H1 (cell line): ENCODE results near the gene CYP1A1. TPM values are rescaled to one million over a fixed set of nuclear protein-coding genes. Genes with fewer than 3 reads are reported as not detected.

Source experiments
- CTCF ChIA-PET: fragments of 300-600 bp; sonication (Branson Sonifier 250); formaldehyde crosslinking; loops from one replicate; lab custom pipeline; 2021; ENCODE audit not compliant: partially characterized antibody; lab: Charles Lee
- POLR2A ChIA-PET: fragments of 300-600 bp; sonication (Branson Sonifier 250); formaldehyde crosslinking; loops from one replicate; lab custom pipeline; 2021; ENCODE audit warnings: inconsistent platforms; ENCODE audit not compliant: partially characterized antibody; lab: Charles Lee
- DNase-seq, 2 experiments: peaks; one replicate each; pipeline versions ENCODE4 v3.0.0 to v3.0.0-alpha.2; 2010 to 2022; ENCODE audit warnings: low spot score in 2 of 2, low read depth in 1 of 2, mixed read lengths in 1 of 2
- FAIRE-seq: peaks from 2 replicates; lab custom pipeline; 2011; peaks lifted over from hg19 to GRCh38; lab: Jason Lieb, UNC
- H2AFZ ChIP-seq: 2 replicates; pipeline ENCODE4 v1.8.1; 2012; ENCODE audit warnings: low read length, inconsistent platforms
- H2AK5ac ChIP-seq: 2 replicates; pipeline ENCODE4 v1.6.1; 2013; ENCODE audit warnings: low read depth, low read length
- H2BK120ac ChIP-seq: replicated peaks from 2 replicates; pipeline ENCODE3; 2013; ENCODE audit warnings: low read depth, low read length, inconsistent platforms
- H2BK12ac ChIP-seq: 2 replicates; pipeline ENCODE4 v1.6.1; 2013; ENCODE audit warnings: low read depth, low read length
- H2BK15ac ChIP-seq: 2 replicates; pipeline ENCODE4 v1.6.1; 2013; ENCODE audit warnings: low read length
- H2BK20ac ChIP-seq: 2 replicates; pipeline ENCODE4 v1.6.1; 2013; ENCODE audit warnings: low read length
- H2BK5ac ChIP-seq: 2 replicates; pipeline ENCODE4 v1.6.1; 2013; ENCODE audit warnings: low read depth, low read length
- H3K14ac ChIP-seq: 2 replicates; pipeline ENCODE4 v1.6.1; 2013; ENCODE audit warnings: inconsistent platforms; ENCODE audit not compliant: insufficient read length
- H3K18ac ChIP-seq: 2 replicates; pipeline ENCODE4 v1.6.1; 2013; ENCODE audit warnings: low read length; ENCODE audit errors: extremely low read depth
- H3K23ac ChIP-seq: 2 replicates; pipeline ENCODE4 v1.6.1; 2013; ENCODE audit warnings: inconsistent platforms; ENCODE audit not compliant: insufficient read length
- H3K23me2 ChIP-seq: 2 replicates; pipeline ENCODE4 v1.6.1; 2013; ENCODE audit warnings: low read depth, low read length
- H3K27ac ChIP-seq: 2 replicates; pipeline ENCODE4 v1.6.1; 2011; ENCODE audit warnings: low read depth, low read length, inconsistent platforms
- H3K27me3 ChIP-seq, 4 experiments: replicated peaks in 1 of 4; 1 replicate in 1 of 4; 2 replicates in 3 of 4; pipeline versions ENCODE4 v1.6.1 to v1.8.1; 2011 to 2013; ENCODE audit warnings: low read length in 3 of 4, mild to moderate bottlenecking in 3 of 4, inconsistent platforms in 2 of 4, mixed read lengths in 2 of 4, moderate library complexity in 1 of 4; ENCODE audit not compliant: control insufficient read depth in 3 of 4, insufficient read depth in 3 of 4; ENCODE audit errors: extremely low read depth in 1 of 4
- H3K36me3 ChIP-seq, 4 experiments: 2 replicates each; pipeline versions ENCODE4 v1.6.1 to v1.8.1; 2011 to 2013; ENCODE audit warnings: mild to moderate bottlenecking in 4 of 4, low read length in 3 of 4, moderate library complexity in 2 of 4, control low read depth in 1 of 4, inconsistent platforms in 1 of 4; ENCODE audit not compliant: insufficient read depth in 4 of 4, control insufficient read depth in 2 of 4
- H3K4ac ChIP-seq: replicated peaks from 2 replicates; pipeline ENCODE3; 2013; ENCODE audit warnings: low read length, low read depth, mixed read lengths, inconsistent platforms; ENCODE audit not compliant: insufficient read length
- H3K4me1 ChIP-seq, 4 experiments: replicated peaks in 1 of 4; 1 replicate in 1 of 4; 2 replicates in 3 of 4; pipeline versions ENCODE4 v1.6.1 to v1.8.1; 2011 to 2013; ENCODE audit warnings: low read length in 3 of 4, inconsistent platforms in 2 of 4, mixed read lengths in 1 of 4; ENCODE audit not compliant: insufficient read depth in 4 of 4, control insufficient read depth in 3 of 4
- H3K4me2 ChIP-seq, 2 experiments: 2 replicates each; pipeline versions ENCODE4 v1.6.1 to v1.8.1; 2011 to 2013; ENCODE audit warnings: low read depth in 2 of 2, low read length in 2 of 2, control low read depth in 1 of 2, inconsistent platforms in 1 of 2, mild to moderate bottlenecking in 1 of 2; ENCODE audit not compliant: insufficient read depth in 1 of 2
- H3K4me3 ChIP-seq, 4 experiments: fragments of 200-600, 300-600 bp in 1 of 4; sonication (generic), shearing (Covaris generic), sonication (Bioruptor Twin) in 1 of 4; 2 replicates each; pipeline versions ENCODE4 v1.5.1 to v1.8.1; 2011 to 2016; ENCODE audit warnings: low read length in 4 of 4, low read depth in 3 of 4, control low read depth in 2 of 4, inconsistent platforms in 2 of 4, mild to moderate bottlenecking in 2 of 4, mixed read lengths in 1 of 4, moderate library complexity in 1 of 4; ENCODE audit not compliant: insufficient read depth in 2 of 4; ENCODE audit errors: extremely low read depth in 1 of 4
- H3K56ac ChIP-seq: replicated peaks from 2 replicates; pipeline ENCODE3; 2013; ENCODE audit warnings: low read depth, mild to moderate bottlenecking, mixed read lengths, low read length, inconsistent platforms; ENCODE audit not compliant: insufficient read length
- H3K79me1 ChIP-seq: 2 replicates; pipeline ENCODE4 v1.6.1; 2013; ENCODE audit warnings: low read depth, low read length, control low read depth
- H3K79me2 ChIP-seq, 2 experiments: 2 replicates each; pipeline versions ENCODE4 v1.6.1 to v1.8.1; 2012 to 2013; ENCODE audit warnings: low read length in 2 of 2, mild to moderate bottlenecking in 2 of 2, inconsistent platforms in 1 of 2; ENCODE audit not compliant: insufficient read depth in 2 of 2, control insufficient read depth in 1 of 2
- H3K9ac ChIP-seq, 4 experiments: replicated peaks in 1 of 4; 1 replicate in 1 of 4; 2 replicates in 3 of 4; pipeline versions ENCODE4 v1.6.1 to v1.8.1; 2011 to 2013; ENCODE audit warnings: low read depth in 3 of 4, low read length in 3 of 4, control low read depth in 2 of 4, mild to moderate bottlenecking in 2 of 4, moderate library complexity in 2 of 4, inconsistent platforms in 1 of 4; ENCODE audit errors: extremely low read depth in 1 of 4
- H3K9me3 ChIP-seq, 2 experiments: 2 replicates each; pipeline versions ENCODE4 v1.6.1 to v1.8.1; 2012 to 2013; ENCODE audit warnings: mild to moderate bottlenecking in 2 of 2, moderate library complexity in 2 of 2, control low read depth in 1 of 2, inconsistent platforms in 1 of 2, low read depth in 1 of 2, low read length in 1 of 2, mixed read lengths in 1 of 2; ENCODE audit not compliant: insufficient read depth in 2 of 2
- H4K20me1 ChIP-seq, 2 experiments: replicated peaks in 1 of 2; 2 replicates each; pipeline versions ENCODE3 to v1.8.1; 2011 to 2013; ENCODE audit warnings: inconsistent platforms in 2 of 2, low read length in 2 of 2, mild to moderate bottlenecking in 1 of 2; ENCODE audit not compliant: insufficient read depth in 2 of 2, control insufficient read depth in 1 of 2
- H4K5ac ChIP-seq: 2 replicates; pipeline ENCODE4 v1.6.1; 2013; ENCODE audit warnings: low read length, low read depth, mixed read lengths, inconsistent platforms; ENCODE audit not compliant: insufficient read length
- H4K8ac ChIP-seq: 2 replicates; pipeline ENCODE4 v1.8.0; 2013; ENCODE audit warnings: mild to moderate bottlenecking, moderate library complexity, low read length, inconsistent platforms; ENCODE audit not compliant: insufficient read depth; ENCODE audit errors: extremely low read depth
- H4K91ac ChIP-seq: replicated peaks from 2 replicates; pipeline ENCODE3; 2013; ENCODE audit warnings: low read length, mixed read lengths, inconsistent platforms; ENCODE audit not compliant: insufficient read length
- EP300 ChIP-seq, 2 experiments: IDR thresholded peaks; 1 replicate in 1 of 2; 2 replicates in 1 of 2; pipeline ENCODE4 v1.6.1; 2011 to 2012; ENCODE audit warnings: low read depth in 2 of 2, low read length in 2 of 2, mild to moderate bottlenecking in 2 of 2, borderline replicate concordance in 1 of 2, inconsistent platforms in 1 of 2, moderate library complexity in 1 of 2
- HDAC6 ChIP-seq: IDR thresholded peaks from one replicate; pipeline ENCODE4 v1.7.1; 2012; ENCODE audit warnings: low read depth, mild to moderate bottlenecking, inconsistent platforms, low read length, moderate library complexity
- JUN ChIP-seq: IDR thresholded peaks from 2 replicates; pipeline ENCODE4 v1.6.1; 2011; ENCODE audit warnings: low read depth, mild to moderate bottlenecking, improper control_type of control experiment, low read length
- JUND ChIP-seq: IDR thresholded peaks from 2 replicates; pipeline ENCODE4 v1.6.1; 2011; ENCODE audit warnings: mild to moderate bottlenecking, improper control_type of control experiment, low read length
- PHF8 ChIP-seq: fragments of 200-600 bp; sonication (generic); conservative IDR thresholded peaks from 2 replicates; pipeline ENCODE4 v1.7.1; 2012; ENCODE audit warnings: low read depth, mild to moderate bottlenecking, inconsistent platforms, low read length, moderate library complexity
- POLR2A ChIP-seq, 2 experiments: IDR thresholded peaks; 1 replicate in 1 of 2; 2 replicates in 1 of 2; pipeline ENCODE4 v1.6.1; 2011; ENCODE audit warnings: low read depth in 2 of 2, low read length in 2 of 2, mild to moderate bottlenecking in 2 of 2; ENCODE audit errors: control extremely low read depth in 1 of 2
- POLR2AphosphoS5 ChIP-seq: IDR thresholded peaks from 2 replicates; pipeline ENCODE4 v1.6.1; 2011; ENCODE audit warnings: low read depth, low read length
- RAD21 ChIP-seq, 2 experiments: IDR thresholded peaks in 1 of 2; conservative IDR thresholded peaks in 1 of 2; 2 replicates each; pipeline ENCODE4 v1.6.1; 2011; ENCODE audit warnings: low read depth in 2 of 2, low read length in 2 of 2, improper control_type of control experiment in 1 of 2, inconsistent platforms in 1 of 2, mild to moderate bottlenecking in 1 of 2, moderate library complexity in 1 of 2
- SIN3A ChIP-seq, 2 experiments: IDR thresholded peaks in 1 of 2; conservative IDR thresholded peaks in 1 of 2; 2 replicates each; pipeline ENCODE4 v1.6.1; 2011 to 2012; ENCODE audit warnings: low read length in 2 of 2, improper control_type of control experiment in 1 of 2, low read depth in 1 of 2, mild to moderate bottlenecking in 1 of 2
- SIX5 ChIP-seq: IDR thresholded peaks from 2 replicates; pipeline ENCODE4 v1.6.1; 2011; ENCODE audit warnings: mild to moderate bottlenecking, low read depth, low read length
- TAF1 ChIP-seq: IDR thresholded peaks from 2 replicates; pipeline ENCODE4 v1.6.1; 2011; ENCODE audit warnings: mild to moderate bottlenecking, low read depth, low read length
- YY1 ChIP-seq: IDR thresholded peaks from 2 replicates; pipeline ENCODE4 v1.6.1; 2011; ENCODE audit warnings: low read depth, mild to moderate bottlenecking, low read length
- WGBS, 2 experiments: shearing (Covaris generic) in 1 of 2; methylation state at CpG; one replicate each; pipeline versions ENCODE4 v1.1.6 to v1.1.7; 2013 to 2015; ENCODE audit warnings: low lambda C conversion rate in 2 of 2, mixed read lengths in 2 of 2, inconsistent platforms in 1 of 2, low coverage in 1 of 2, missing lambda C conversion rate in 1 of 2; ENCODE audit not compliant: insufficient replicate concordance in 2 of 2, insufficient coverage in 1 of 2, insufficient read length in 1 of 2; ENCODE audit errors: extremely low coverage in 1 of 2, missing lambda C conversion rate in 1 of 2; 5-methylcytosine and 5-hydroxymethylcytosine counted together
- polyA plus RNA-seq, 7 experiments: library from polyadenylated mRNA; depleted of rRNA in 3 of 7; stranded (reverse) in 5 of 7; unstranded in 2 of 7; fragments of >200 nt in 5 of 7; fragments of 200-250 nt in 2 of 7; gene quantifications; 1 replicate in 5 of 7; 2 replicates in 1 of 7; 4 replicates in 1 of 7; pipeline versions ENCODE4 v1.2.1 to v1.2.3, GENCODE V29; 2011 to 2013; ENCODE audit warnings: missing spikeins in 2 of 7, mixed read lengths in 2 of 7
- total RNA-seq: library from RNA; stranded (reverse); fragmentation: NEBNext Ultra II Directional; extraction: Animal tissue kit (Norgen Biotek cat#: 25700); gene quantifications from 2 replicates; pipeline ENCODE4 v1.2.1, GENCODE V29; 2021

CYP1A1 gene
- total and polyA plus RNA-seq, 2 of the 8 experiments (the other 6 are each of a cell fraction or from before 2014, with no cell fraction given) = 0.32 to 0.35 TPM

DNA sequence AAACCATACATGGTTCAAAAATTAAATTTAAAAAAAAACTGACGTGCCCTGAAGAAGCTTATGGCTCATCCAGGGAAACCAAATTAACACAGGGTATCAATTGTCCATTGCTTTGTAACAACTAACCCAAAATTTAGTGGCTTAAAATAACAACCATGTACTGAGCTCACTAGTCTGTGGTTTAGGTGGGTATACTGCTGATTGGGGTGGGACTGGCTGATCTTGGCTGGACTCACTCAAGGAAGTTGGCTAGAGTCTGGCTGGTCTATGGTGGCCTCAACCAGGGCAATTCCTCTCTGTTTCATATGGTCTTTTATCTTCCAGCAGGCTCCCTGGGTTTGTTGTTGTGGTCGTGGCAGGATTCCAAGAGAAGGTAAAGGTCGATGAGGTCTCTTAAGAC is 15.4 kb downstream of the CYP1A1 start:
- H4K91ac ChIP-seq = no peak overlapping the region
- H3K56ac ChIP-seq = no peak overlapping the region
- H2BK12ac ChIP-seq = no peak overlapping the region
- FAIRE-seq = no peak
- no peak overlapping the region for H2BK20ac ChIP-seq
- no peak overlapping the region for H3K27ac ChIP-seq
- no peaks in the 10 kb centered on the region for H4K20me1 ChIP-seq
- H3K23ac ChIP-seq = no peak overlapping the region
- H4K5ac ChIP-seq = no peak overlapping the region
- POLR2A ChIA-PET = interaction anchor here (0.7 kb wide), 1 partner anchor 14 kb away, joined by 5 read pairs; no protein-coding TSS in a partner anchor
- H2BK5ac ChIP-seq = no peak overlapping the region
- H3K14ac ChIP-seq = no peak overlapping the region
- no peaks in the 10 kb centered on the region for H3K4me1 ChIP-seq
- no peak overlapping the region for H3K4ac ChIP-seq
- H3K4me2 ChIP-seq = no peak overlapping the region
- WGBS, 2 experiments = 74% methylated on average over 3 of the region's 3 CpGs; no CpG with 5 or more reads in 1 of the 2 experiments
- H2BK15ac ChIP-seq = no peak overlapping the region
- H3K9me3 ChIP-seq = 0 out of 4 replicates have a peak, but pooled peaks cover 0 to 2% of the 10 kb centered on the region in 2 experiments
- no peak overlapping the region for H4K8ac ChIP-seq
- no peak overlapping the region for H3K18ac ChIP-seq
- H2AK5ac ChIP-seq = no peak overlapping the region
- no peak overlapping the region for H2BK120ac ChIP-seq
- no peaks in the 10 kb centered on the region for H3K79me1 ChIP-seq
- H3K36me3 ChIP-seq = no peaks in the 10 kb centered on the region
- H3K4me3 ChIP-seq = no peak overlapping the region
- CTCF ChIA-PET = interaction anchor here (0.7 to 1.1 kb wide), 4 partner anchors 9 to 60 kb away, joined by 3 to 4 read pairs (median 3); no protein-coding TSS in a partner anchor
- no peak for TF ChIP-seq JUND
- TF ChIP-seq POLR2AphosphoS5 = no peak
- no peak for TF ChIP-seq SIX5
- TF ChIP-seq JUN = no peak
- no peak for TF ChIP-seq POLR2A (IDR thresholded peaks at IDR 0.05; ENCODE audit: control extremely low read depth in 1 of 2, low read depth in 2 of 2, low read length in 2 of 2)
- TF ChIP-seq YY1 = no peak
- no peak for TF ChIP-seq RAD21 (IDR thresholded peaks at IDR 0.05 in 1 of 2, conservative IDR thresholded peaks at IDR 0.05 in 1 of 2; ENCODE audit: low read depth in 2 of 2, low read length in 2 of 2)
- no peak for TF ChIP-seq PHF8
- TF ChIP-seq EP300 (IDR thresholded peaks at IDR 0.05; ENCODE audit: borderline replicate concordance in 1 of 2, low read depth in 2 of 2, low read length in 2 of 2) = no peak
- no peak for TF ChIP-seq TAF1
- TF ChIP-seq HDAC6 = no peak
- TF ChIP-seq SIN3A (conservative IDR thresholded peaks at IDR 0.05 in 1 of 2, IDR thresholded peaks at IDR 0.05 in 1 of 2; ENCODE audit: low read depth in 1 of 2, low read length in 2 of 2) = no peak
- H2AFZ ChIP-seq = no peak overlapping the region
- no peaks in the 10 kb centered on the region for H3K23me2 ChIP-seq
- H3K27me3 ChIP-seq = peaks cover 0 to 7% (median 3%) of the 10 kb centered on the region in 4 experiments; a peak in 3 of 7 replicates
- DNase-seq = no peak
- no peak overlapping the region for H3K9ac ChIP-seq
- no peaks in the 10 kb centered on the region for H3K79me2 ChIP-seq
